Neural cell (in vitro differentiated cells): ENCODE data around the gene THAP4. TPM values are rescaled to one million over a fixed set of nuclear protein-coding genes. Genes with fewer than 3 reads are reported as not detected.

Source experiments
- H2AFZ ChIP-seq: fragments of 200-600, 300-800 bp; sonication (generic), shearing (Covaris generic); 2 replicates; pipeline ENCODE4 v1.6.0; 2014; ENCODE audit warnings: low read depth, mild to moderate bottlenecking, antibody characterized with exemption, low read length, moderate library complexity
- H3F3A ChIP-seq: fragments of 200-600 bp; shearing (Covaris generic); 2 replicates; pipeline ENCODE4 v1.6.1; 2016; ENCODE audit warnings: mild to moderate bottlenecking, moderate library complexity, mixed read lengths, antibody characterized with exemption, low read length; ENCODE audit not compliant: insufficient read depth, poor library complexity, severe bottlenecking
- H3K27ac ChIP-seq: fragments of 200-600, 300-800 bp; sonication (generic), shearing (Covaris generic); 2 replicates; pipeline ENCODE4 v1.5.1; 2014; ENCODE audit warnings: mild to moderate bottlenecking, low read length, moderate library complexity
- H3K27me3 ChIP-seq: fragments of 300-800, 200-600 bp; sonication (generic), shearing (Covaris generic); 2 replicates; pipeline ENCODE4 v1.6.0; 2014; ENCODE audit warnings: mild to moderate bottlenecking, low read depth, low read length, moderate library complexity; ENCODE audit not compliant: insufficient read depth
- H3K36me3 ChIP-seq: fragments of 300-800, 200-600 bp; sonication (generic), shearing (Covaris generic); 2 replicates; pipeline ENCODE4 v1.5.1; 2014; ENCODE audit warnings: mild to moderate bottlenecking, antibody characterized with exemption, low read length, moderate library complexity; ENCODE audit not compliant: insufficient read depth
- H3K4me2 ChIP-seq: fragments of 300-800, 200-600 bp; sonication (generic), shearing (Covaris generic); 2 replicates; pipeline ENCODE4 v1.6.0; 2014; ENCODE audit warnings: mild to moderate bottlenecking, low read length
- H3K4me3 ChIP-seq: fragments of 300-800, 200-600 bp; sonication (generic), shearing (Covaris generic); 2 replicates; pipeline ENCODE4 v1.5.1; 2014; ENCODE audit warnings: mild to moderate bottlenecking, low read length, moderate library complexity
- H3K79me2 ChIP-seq: fragments of 200-600 bp; shearing (Covaris generic); replicated peaks from 2 replicates; pipeline ENCODE4 v1.6.0; 2014; ENCODE audit warnings: mild to moderate bottlenecking, low read length, moderate library complexity; ENCODE audit not compliant: insufficient read depth
- H3K9ac ChIP-seq: fragments of 300-800, 200-600 bp; sonication (generic), shearing (Covaris generic); 2 replicates; pipeline ENCODE4 v1.6.1; 2016; ENCODE audit warnings: mild to moderate bottlenecking, low read length, mixed read lengths
- H3K9me2 ChIP-seq: fragments of 200-600 bp; shearing (Covaris generic); 2 replicates; pipeline ENCODE4 v1.6.1; 2016; ENCODE audit warnings: mild to moderate bottlenecking, low read length, mixed read lengths; ENCODE audit not compliant: insufficient read depth
- H3K9me3 ChIP-seq: fragments of 200-600, 300-800 bp; sonication (generic), shearing (Covaris generic); 2 replicates; pipeline ENCODE4 v1.6.1; 2016; ENCODE audit warnings: mild to moderate bottlenecking, mixed run types, low read length, moderate library complexity, mixed read lengths
- H4K20me1 ChIP-seq: fragments of 200-600 bp; shearing (Covaris generic); 2 replicates; pipeline ENCODE4 v1.6.1; 2016; ENCODE audit warnings: mild to moderate bottlenecking, mixed run types; ENCODE audit not compliant: insufficient read depth
- CTCF ChIP-seq: fragments of 450-650 bp; IDR thresholded peaks from 2 replicates; pipeline ENCODE4 v1.5.1; 2014; ENCODE audit warnings: antibody characterized with exemption, mild to moderate bottlenecking, moderate library complexity; ENCODE audit not compliant: poor library complexity, severe bottlenecking
- EP300 ChIP-seq: fragments of 450-650 bp; conservative IDR thresholded peaks from 2 replicates; pipeline ENCODE4 v1.6.1; 2014; ENCODE audit warnings: antibody characterized with exemption, mild to moderate bottlenecking, moderate library complexity; ENCODE audit not compliant: poor library complexity, severe bottlenecking
- EZH2 ChIP-seq: fragments of 200-600, 300-800 bp; shearing (Covaris generic), sonication (generic); IDR thresholded peaks from 2 replicates; pipeline ENCODE4 v1.6.1; 2014; ENCODE audit warnings: antibody characterized with exemption, low read length, borderline replicate concordance, mild to moderate bottlenecking; ENCODE audit not compliant: insufficient read depth, poor library complexity, severe bottlenecking
- MXI1 ChIP-seq: fragments of 450-650 bp; conservative IDR thresholded peaks from 2 replicates; pipeline ENCODE4 v1.6.1; 2014; ENCODE audit warnings: antibody characterized with exemption, mild to moderate bottlenecking; ENCODE audit not compliant: poor library complexity, severe bottlenecking
- RAD21 ChIP-seq: fragments of 450-650 bp; conservative IDR thresholded peaks from 2 replicates; pipeline ENCODE4 v1.6.1; 2014; ENCODE audit warnings: antibody characterized with exemption, mild to moderate bottlenecking, moderate library complexity
- SMC3 ChIP-seq: fragments of 450-650 bp; conservative IDR thresholded peaks from 2 replicates; pipeline ENCODE4 v1.6.1; 2014; ENCODE audit warnings: antibody characterized with exemption, mild to moderate bottlenecking, moderate library complexity; ENCODE audit not compliant: poor library complexity
- TAF1 ChIP-seq: IDR thresholded peaks from 2 replicates; pipeline ENCODE4 v1.6.1; 2012; ENCODE audit warnings: low read depth
- polyA plus RNA-seq: library from polyadenylated mRNA; depleted of rRNA; stranded (reverse); fragments of >200 nt; gene quantifications from 2 replicates; pipeline ENCODE4 v1.2.3, GENCODE V29; 2014

The THAP4 gene
- polyA plus RNA-seq, 1 donor from 2014 or later, result 30.8 TPM

- Histone ChIP-seq H3K4me3 (no peak overlapping the region), H3K9me2 (no peaks in the 10 kb centered on the region), H4K20me1 (no peaks in the 10 kb centered on the region), H3K27ac (no peak overlapping the region), H3K9me3 (no peaks in the 10 kb centered on the region), H3F3A (no peaks in the 10 kb centered on the region), H2AFZ (no peak overlapping the region), H3K4me2 (no peak overlapping the region), H3K9ac (no peak overlapping the region), H3K79me2 (no peaks in the 10 kb centered on the region), H3K36me3 (no peaks in the 10 kb centered on the region), H3K27me3 (no peaks in the 10 kb centered on the region)
- TF ChIP-seq EZH2 (no peak), TAF1 (no peak), RAD21 (no peak), MXI1 (no peak), CTCF (no peak), EP300 (no peak)
Observed at GRCh38 chr2:241599615-241600014, 37.3 kb downstream of the THAP4 start.

GRCh38 chr2:241598487-241598886 lies 38.5 kb downstream of the THAP4 start:
- Histone ChIP-seq H3K27ac (no peak overlapping the region), H3K36me3 (no peaks in the 10 kb centered on the region)

GRCh38 chr2:241598061-241598460 lies 38.9 kb downstream of the THAP4 start:
- TF ChIP-seq MXI1, result no peak
- no peak for TF ChIP-seq EP300
- TF ChIP-seq RAD21, result no peak
- no peak for TF ChIP-seq SMC3
- no peak for TF ChIP-seq CTCF
- no peak for TF ChIP-seq TAF1
- no peaks in the 10 kb centered on the region for H3K36me3 ChIP-seq

More at GRCh38 chr2:241598487-241598886, 38.5 kb downstream of the THAP4 start:
- Histone ChIP-seq H4K20me1 (no peaks in the 10 kb centered on the region), H2AFZ (no peak overlapping the region), H3K79me2 (no peaks in the 10 kb centered on the region), H3K27me3 (no peaks in the 10 kb centered on the region), H3K9me2 (no peaks in the 10 kb centered on the region), H3K9me3 (no peaks in the 10 kb centered on the region), H3K4me3 (no peak overlapping the region), H3K4me2 (no peak overlapping the region), H3F3A (no peaks in the 10 kb centered on the region), H3K9ac (no peak overlapping the region)
- TF ChIP-seq RAD21 (peak; percentile 11), EP300 (no peak)

More at GRCh38 chr2:241598061-241598460, 38.9 kb downstream of the THAP4 start:
- Histone ChIP-seq H2AFZ (no peak overlapping the region), H3K9ac (no peak overlapping the region), H3K4me2 (no peak overlapping the region), H3K27ac (no peak overlapping the region), H3K4me3 (no peak overlapping the region), H3K9me3 (no peaks in the 10 kb centered on the region), H3K79me2 (no peaks in the 10 kb centered on the region), H3K27me3 (no peaks in the 10 kb centered on the region), H3K9me2 (no peaks in the 10 kb centered on the region), H4K20me1 (no peaks in the 10 kb centered on the region), H3F3A (no peaks in the 10 kb centered on the region)
